ENCODE results near the gene ZNF783. TPM values are rescaled to one million over a fixed set of nuclear protein-coding genes. Genes with fewer than 3 reads are reported as not detected.

Gene ZNF783
- total and polyA plus RNA-seq, 2 of the 8 experiments (the other 6 are each of a cell fraction or from before 2014, with no cell fraction given), result 7.3 to 8.2 TPM

- TF ChIP-seq CBX8 (IDR thresholded peaks at IDR 0.05; ENCODE audit: borderline replicate concordance, low read depth, low read length), result no peak
- peak; percentile 72 to 94 (median 73) for TF ChIP-seq CTCF (IDR thresholded peaks at IDR 0.05; ENCODE audit: control extremely low read depth in 1 of 3, insufficient read depth in 1 of 3, low read depth in 1 of 3, low read length in 3 of 3)
- TF ChIP-seq TEAD4 (IDR thresholded peaks at IDR 0.05; ENCODE audit: low read depth, low read length), result no peak; the same call in 1 of the 2 replicates
- no peak for TF ChIP-seq CHD1 (IDR thresholded peaks at IDR 0.05; ENCODE audit: low read depth, low read length)
- no peak for TF ChIP-seq CEBPB (IDR thresholded peaks at IDR 0.05; ENCODE audit: low read depth, low read length)
- TF ChIP-seq GTF2F1 (IDR thresholded peaks at IDR 0.05; ENCODE audit: borderline replicate concordance, low read depth, low read length), result no peak
- peak; percentile 85 for TF ChIP-seq PHF8 (conservative IDR thresholded peaks at IDR 0.05; ENCODE audit: low read depth, low read length)
- no peak for TF ChIP-seq BCL11A (IDR thresholded peaks at IDR 0.05; ENCODE audit: low read depth in 2 of 2, low read length in 2 of 2)
- no peak for TF ChIP-seq RBBP5 (IDR thresholded peaks at IDR 0.05; ENCODE audit: borderline replicate concordance, low read depth, low read length)
- TF ChIP-seq NANOG (IDR thresholded peaks at IDR 0.05; ENCODE audit: insufficient read depth, low read depth, low read length, poor library complexity, severe bottlenecking), result peak; percentile 10
- TF ChIP-seq BRCA1 (IDR thresholded peaks at IDR 0.05; ENCODE audit: low read depth, low read length), result peak; percentile 22; the same call in 1 of the 2 replicates
- TF ChIP-seq EP300 (IDR thresholded peaks at IDR 0.05; ENCODE audit: borderline replicate concordance in 1 of 2, low read depth in 2 of 2, low read length in 2 of 2), result no peak
- TF ChIP-seq SAP30 (IDR thresholded peaks at IDR 0.05; ENCODE audit: insufficient read depth, insufficient replicate concordance, low read length), result no peak
- peak; percentile 65; the same call in 1 of the 2 replicates for TF ChIP-seq TBP (IDR thresholded peaks at IDR 0.05; ENCODE audit: low read depth, low read length)
- no peak for TF ChIP-seq ATF2 (IDR thresholded peaks at IDR 0.05; ENCODE audit: low read length)
- TF ChIP-seq SIX5 (IDR thresholded peaks at IDR 0.05; ENCODE audit: low read depth, low read length), result no peak
- TF ChIP-seq YY1 (IDR thresholded peaks at IDR 0.05; ENCODE audit: low read depth, low read length), result peak; percentile 68
- peak; percentile 95 for TF ChIP-seq E2F6 (IDR thresholded peaks at IDR 0.05)
- TF ChIP-seq POLR2AphosphoS5 (IDR thresholded peaks at IDR 0.05; ENCODE audit: low read depth, low read length), result no peak; the same call in 1 of the 2 replicates
Measured at GRCh38 chr7:149261829-149262617, at the start of gene ZNF783 (continued).

All from H1 (cell line).